Activated T-cell treated with anti-CD3 and anti-CD28 coated beads, Interleukin-2, amount 50 U/mL, for 4 hours (primary cell): ENCODE measurements around the gene DUSP1. TPM values are rescaled to one million over a fixed set of nuclear protein-coding genes. Genes with fewer than 3 reads are reported as not detected.

Source experiments
- ATAC-seq, 2 donors: fragments of 200-7000 bp; cut with Tn5 transposase; one replicate each; pipeline ENCODE4 v1.10.0; 2021
- DNase-seq: peaks from one replicate; pipeline ENCODE4 v3.0.0-alpha.2; 2020
- H3K27me3 Mint-ChIP-seq: one replicate; pipeline ENCODE4 v1.8.0; 2021; ENCODE audit warnings: low read depth, mixed read lengths
- H3K36me3 Mint-ChIP-seq: one replicate; pipeline ENCODE4 v1.8.0; 2022; ENCODE audit warnings: mixed read lengths; ENCODE audit not compliant: insufficient read depth
- H3K4me1 Mint-ChIP-seq: one replicate; pipeline ENCODE4 v1.8.0; 2021; ENCODE audit warnings: low read depth, mixed read lengths
- H3K4me3 Mint-ChIP-seq: one replicate; pipeline ENCODE4 v1.8.0; 2021; ENCODE audit warnings: mild to moderate bottlenecking, moderate library complexity, mixed read lengths
- H3K9me3 Mint-ChIP-seq: one replicate; pipeline ENCODE4 v1.8.0; 2021; ENCODE audit warnings: mixed read lengths
- total RNA-seq, 3 donors: library from RNA; stranded (reverse); gene quantifications; one replicate each; pipeline ENCODE4 v1.2.1, GENCODE V29; 2021

The DUSP1 gene
- total RNA-seq, 3 donors from 2014 or later: 11.4 to 15.0 (median 15.0) TPM

DNA sequence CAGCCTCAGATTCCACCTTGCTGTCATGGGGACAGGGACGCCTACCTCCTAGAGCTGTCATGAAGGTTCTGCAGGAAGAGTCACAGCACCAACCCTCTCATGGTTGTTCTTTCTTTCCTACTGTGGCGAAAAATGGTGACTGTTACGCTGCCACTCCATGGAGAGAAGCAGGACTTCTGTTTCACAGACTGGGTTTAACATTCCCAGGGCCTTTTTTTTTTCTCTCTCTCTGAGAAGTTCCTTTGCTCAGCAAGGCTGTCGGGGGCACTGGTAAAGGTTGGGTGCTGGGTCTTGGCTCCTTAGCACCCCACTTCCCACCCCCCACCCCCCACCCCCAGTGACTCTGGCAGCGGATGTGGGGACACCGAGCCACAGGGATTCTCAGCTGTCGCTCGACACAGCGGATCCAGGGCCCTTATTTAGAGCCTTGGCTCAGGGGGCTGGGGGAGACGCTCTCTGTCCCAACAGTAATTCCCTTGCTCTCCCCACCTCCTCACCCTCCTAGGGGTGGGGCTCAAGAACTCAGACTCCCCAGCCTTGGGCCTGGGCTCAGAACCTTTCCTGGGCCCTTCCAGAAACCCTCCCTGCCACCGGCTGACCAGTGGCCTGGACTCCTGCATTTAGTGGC is 34.4 kb downstream of the DUSP1 start:
- Mint-ChIP-seq H3K36me3 (no peaks in the 10 kb centered on the region), H3K4me3 (no peak overlapping the region), H3K27me3 (no peaks in the 10 kb centered on the region), H3K4me1 (peaks cover 1% of the 10 kb centered on the region), H3K9me3 (no peaks in the 10 kb centered on the region)
- ATAC-seq (no peak), DNase-seq (no peak)

DNA sequence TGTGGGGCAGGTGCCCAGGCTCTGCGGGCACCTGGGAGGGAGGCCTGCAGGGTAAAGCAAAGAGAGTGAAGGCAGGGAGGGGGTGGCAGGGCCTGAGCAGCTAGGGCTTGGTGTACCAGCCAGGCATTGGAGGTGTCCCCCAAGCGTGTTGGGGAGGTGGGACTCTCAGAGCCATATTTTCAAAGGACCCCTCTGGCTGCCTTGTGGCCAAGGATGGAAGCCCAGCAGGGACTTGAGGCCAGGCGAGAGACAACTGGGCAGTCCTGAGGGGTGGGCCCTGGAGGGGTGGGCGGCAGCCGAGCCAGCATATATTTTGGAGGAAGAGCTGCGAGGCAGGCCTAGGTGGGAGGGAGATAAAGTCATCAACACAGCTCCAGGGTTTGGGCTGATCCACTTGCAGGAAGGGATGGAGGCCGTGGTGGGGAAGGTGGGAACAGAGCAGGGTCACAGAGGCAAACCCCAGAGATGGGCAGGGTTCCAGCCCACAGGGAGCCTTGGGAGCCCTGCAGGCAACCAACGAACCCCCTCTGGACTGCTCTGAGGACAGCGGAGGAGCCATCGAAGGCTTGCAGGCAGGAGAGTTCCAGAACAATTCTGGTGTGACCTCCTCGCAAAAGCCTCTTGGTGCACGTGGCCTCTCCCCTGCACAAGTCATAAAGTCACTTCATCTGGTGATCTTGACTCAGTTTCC is 35.7 kb downstream of the DUSP1 start:
- Mint-ChIP-seq H3K36me3 (no peaks in the 10 kb centered on the region), H3K27me3 (no peaks in the 10 kb centered on the region), H3K4me3 (no peak overlapping the region), H3K9me3 (no peaks in the 10 kb centered on the region), H3K4me1 (no peaks in the 10 kb centered on the region)
- no peak for DNase-seq
- no peak for ATAC-seq

DNA sequence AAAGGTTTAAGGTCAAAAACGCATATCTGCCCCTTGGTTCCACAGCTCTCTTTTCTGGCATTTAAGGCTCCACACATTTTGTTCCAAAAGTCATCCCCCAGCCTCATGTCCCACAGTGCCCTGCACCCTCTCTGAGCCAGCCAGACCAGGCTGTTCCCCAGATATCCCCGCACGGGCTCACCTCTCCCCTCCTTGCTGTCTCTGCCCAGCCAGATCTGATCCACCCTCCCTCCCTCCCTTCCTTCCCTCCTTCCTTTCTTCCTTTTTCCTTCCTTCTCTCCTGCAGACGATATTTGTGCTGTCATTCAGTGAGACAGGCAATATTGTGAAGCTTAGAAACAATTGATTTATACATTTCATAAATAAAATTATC is 37.0 kb downstream of the DUSP1 start:
- no peak for DNase-seq
- Mint-ChIP-seq H3K4me3 (no peak overlapping the region), H3K36me3 (no peaks in the 10 kb centered on the region), H3K4me1 (no peaks in the 10 kb centered on the region), H3K27me3 (no peaks in the 10 kb centered on the region), H3K9me3 (no peaks in the 10 kb centered on the region)
- no peak for ATAC-seq

DNA sequence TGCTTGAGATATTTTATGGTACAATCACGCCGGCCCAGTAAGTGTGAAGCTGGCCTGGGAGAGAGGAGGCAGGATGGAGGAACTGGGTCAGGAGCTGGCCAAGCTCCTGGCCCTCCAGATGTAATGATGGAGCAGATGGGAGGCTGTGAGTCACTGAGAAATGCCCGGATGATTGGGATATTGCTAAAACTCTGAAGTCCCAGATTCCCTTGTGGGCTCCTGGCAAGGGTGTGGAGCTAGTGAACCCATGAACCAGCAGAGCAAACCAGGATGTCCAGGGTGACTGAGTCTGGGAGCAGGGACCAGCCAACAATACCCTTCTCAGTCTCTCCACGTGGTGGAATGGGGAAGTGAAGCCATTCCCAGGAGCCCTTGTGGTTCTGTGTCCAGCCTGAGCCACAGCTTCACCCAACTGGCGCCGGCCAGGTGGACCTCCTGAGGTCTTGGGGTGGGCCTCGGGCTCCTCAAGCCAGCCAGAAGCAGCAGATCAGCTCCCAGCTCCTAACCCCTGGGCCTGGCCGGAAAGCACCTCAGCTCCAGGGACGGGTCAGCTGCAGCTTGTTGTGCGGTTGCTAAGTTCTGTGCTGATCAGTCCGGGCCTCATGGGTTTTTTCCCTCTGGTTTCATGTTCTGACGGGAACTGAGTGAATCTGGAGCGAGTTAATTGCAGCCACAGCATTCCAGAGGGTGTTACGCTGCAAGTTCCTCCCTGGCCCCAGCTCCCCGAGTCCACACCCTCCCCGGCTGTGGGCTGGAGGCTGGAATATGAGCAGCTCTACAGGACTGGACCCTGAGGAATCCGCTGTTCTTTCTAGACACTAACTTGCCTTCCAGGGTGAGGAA is 37.6 kb downstream of the DUSP1 start:
- no peaks in the 10 kb centered on the region for H3K4me1 Mint-ChIP-seq
- H3K36me3 Mint-ChIP-seq: no peaks in the 10 kb centered on the region
- no peak overlapping the region for H3K4me3 Mint-ChIP-seq
- DNase-seq (no peak), ATAC-seq (no peak)
- H3K27me3 Mint-ChIP-seq: no peaks in the 10 kb centered on the region
- H3K9me3 Mint-ChIP-seq: no peaks in the 10 kb centered on the region

DNA sequence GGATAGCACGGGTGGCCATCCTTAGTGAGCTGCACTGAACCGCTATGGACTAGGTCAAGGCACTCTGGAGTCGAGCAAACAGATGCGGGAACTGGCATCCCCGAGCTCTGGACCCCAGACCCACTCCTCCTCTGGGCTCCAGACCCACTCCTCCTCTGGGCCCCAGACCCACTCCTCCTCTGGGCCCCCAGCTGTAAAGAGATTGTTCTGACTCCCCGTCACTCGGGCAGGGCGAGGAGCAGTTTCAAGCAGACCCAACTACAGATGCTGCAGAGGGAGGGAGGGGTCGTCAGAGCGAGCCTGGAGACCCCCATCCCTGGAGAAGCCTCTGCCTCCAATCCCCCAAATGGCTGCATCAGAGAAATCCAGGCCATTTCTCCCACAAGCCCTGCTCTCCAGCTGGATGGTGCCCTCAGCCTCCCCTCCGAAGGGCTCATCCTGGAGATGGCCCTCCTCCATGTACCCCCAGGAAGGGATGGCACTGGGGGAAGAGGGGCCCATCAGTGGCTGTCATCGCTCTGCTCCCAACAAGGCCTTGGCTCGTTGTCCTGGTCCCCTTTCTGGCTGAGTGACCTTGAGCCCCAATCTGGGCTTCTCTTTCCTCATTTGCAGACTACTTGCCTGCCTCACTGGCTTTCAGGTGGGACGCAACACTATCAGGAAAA is 38.7 kb downstream of the DUSP1 start:
- Mint-ChIP-seq H3K36me3 (no peaks in the 10 kb centered on the region), H3K4me1 (no peaks in the 10 kb centered on the region), H3K9me3 (no peaks in the 10 kb centered on the region), H3K27me3 (no peaks in the 10 kb centered on the region), H3K4me3 (no peak overlapping the region)
- no peak for DNase-seq
- no peak for ATAC-seq

DNA sequence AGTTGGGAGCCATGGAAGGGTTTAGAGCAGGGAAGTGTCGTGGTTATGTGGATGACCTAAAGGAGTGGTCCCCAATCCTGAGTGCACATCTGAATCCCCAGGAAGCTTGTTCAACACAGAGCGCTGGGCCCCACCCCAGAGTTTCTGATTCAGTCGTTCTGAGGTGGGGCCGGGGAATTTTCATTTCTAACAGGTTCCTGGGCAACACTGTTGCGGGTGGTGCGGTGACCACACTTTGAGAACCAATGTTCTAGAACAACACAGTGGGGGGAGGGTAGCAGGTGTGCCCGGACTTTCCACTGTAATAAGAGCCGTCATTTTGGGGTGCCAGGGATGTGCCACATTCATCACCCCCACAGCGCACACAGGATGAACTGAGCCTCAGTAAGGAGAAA is 39.3 kb downstream of the DUSP1 start:
- DNase-seq: no peak
- Mint-ChIP-seq H3K9me3 (no peaks in the 10 kb centered on the region), H3K27me3 (no peaks in the 10 kb centered on the region), H3K36me3 (no peaks in the 10 kb centered on the region), H3K4me3 (no peak overlapping the region), H3K4me1 (no peaks in the 10 kb centered on the region)
- ATAC-seq: no peak

DNA sequence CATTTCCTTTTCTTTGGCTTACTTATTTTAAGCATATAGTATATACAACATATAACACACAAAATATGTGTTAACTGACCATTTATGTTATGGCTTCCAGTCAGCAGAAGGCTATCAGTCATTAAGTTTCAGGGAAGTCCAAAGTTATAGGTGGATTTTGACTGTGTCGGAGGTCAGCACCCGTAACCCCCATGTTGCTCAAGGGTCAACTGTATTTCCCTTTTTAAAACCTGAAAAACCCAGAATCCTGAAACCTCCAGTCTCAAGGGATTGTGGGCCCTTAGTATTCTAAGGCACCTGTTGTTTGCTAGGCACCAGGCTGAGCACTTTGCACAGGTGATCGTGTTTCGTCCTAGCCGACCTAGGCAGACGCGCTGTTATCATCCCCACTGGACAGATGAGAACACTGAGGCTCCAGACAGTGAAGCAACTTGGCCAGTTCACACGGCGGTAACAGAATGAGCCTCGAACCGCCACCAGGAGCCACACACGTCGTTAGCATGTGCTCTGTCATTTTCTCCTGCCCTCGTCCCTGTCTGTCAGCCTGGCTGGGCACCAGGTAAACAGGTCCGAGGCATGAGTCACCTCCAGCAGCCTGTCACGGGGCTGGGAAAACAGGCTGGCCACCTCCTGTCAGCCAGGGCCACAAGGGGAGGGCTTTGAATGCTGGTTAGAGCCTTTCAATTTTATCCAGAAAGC is 39.9 kb downstream of the DUSP1 start:
- no peaks in the 10 kb centered on the region for H3K4me1 Mint-ChIP-seq
- no peak overlapping the region for H3K4me3 Mint-ChIP-seq

DNA sequence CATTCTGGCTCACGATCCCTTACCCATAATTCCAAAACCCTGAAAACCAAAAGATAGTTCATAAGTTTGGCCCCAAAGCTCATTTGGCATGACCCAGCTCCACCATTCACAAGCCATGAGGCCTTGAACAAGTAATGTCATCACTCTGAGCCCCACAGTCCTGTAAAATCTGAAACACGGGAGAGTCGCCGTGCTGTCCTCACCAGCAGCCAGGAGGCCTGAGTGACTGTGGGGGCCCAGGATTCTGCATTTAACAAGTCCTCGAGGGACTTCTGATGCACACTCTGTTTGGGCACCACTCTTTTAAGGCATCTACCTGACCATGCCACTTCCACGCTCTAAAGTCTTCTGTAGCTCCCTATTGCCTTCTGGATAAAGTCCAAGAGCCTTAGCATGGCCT is 40.8 kb downstream of the DUSP1 start:
- DNase-seq: no peak
- no peaks in the 10 kb centered on the region for H3K36me3 Mint-ChIP-seq
- ATAC-seq: no peak
- H3K9me3 Mint-ChIP-seq: no peaks in the 10 kb centered on the region
- no peaks in the 10 kb centered on the region for H3K27me3 Mint-ChIP-seq
- H3K4me3 Mint-ChIP-seq: no peak overlapping the region
- H3K4me1 Mint-ChIP-seq: no peaks in the 10 kb centered on the region

More for the DNA sequence above, 39.9 kb downstream of the DUSP1 start:
- no peaks in the 10 kb centered on the region for H3K36me3 Mint-ChIP-seq
- no peaks in the 10 kb centered on the region for H3K9me3 Mint-ChIP-seq
- ATAC-seq (no peak), DNase-seq (no peak)
- no peaks in the 10 kb centered on the region for H3K27me3 Mint-ChIP-seq

DNA sequence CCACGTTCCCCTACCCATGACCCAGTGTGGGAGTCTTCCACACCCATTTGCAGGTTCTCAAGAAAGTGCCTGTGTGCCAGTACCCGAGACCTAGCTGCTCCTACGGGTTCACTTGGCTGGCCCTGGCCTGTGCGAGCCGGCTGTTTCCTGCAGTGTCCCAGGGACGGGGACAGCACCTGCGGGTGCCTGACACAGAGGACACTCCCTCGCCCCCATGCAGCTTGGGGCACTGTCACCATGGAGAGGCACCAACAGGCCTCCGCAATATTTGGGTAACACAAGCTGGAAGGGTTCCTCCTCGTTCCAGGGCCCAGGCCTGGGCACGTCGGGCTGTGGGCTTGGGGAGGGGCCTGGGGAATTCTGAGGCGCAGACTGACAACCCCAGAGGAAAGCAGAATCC is 41.4 kb downstream of the DUSP1 start:
- Mint-ChIP-seq H3K27me3 (no peaks in the 10 kb centered on the region), H3K4me1 (no peaks in the 10 kb centered on the region), H3K4me3 (no peak overlapping the region), H3K36me3 (no peaks in the 10 kb centered on the region), H3K9me3 (no peaks in the 10 kb centered on the region)
- DNase-seq (no peak), ATAC-seq (no peak)

DNA sequence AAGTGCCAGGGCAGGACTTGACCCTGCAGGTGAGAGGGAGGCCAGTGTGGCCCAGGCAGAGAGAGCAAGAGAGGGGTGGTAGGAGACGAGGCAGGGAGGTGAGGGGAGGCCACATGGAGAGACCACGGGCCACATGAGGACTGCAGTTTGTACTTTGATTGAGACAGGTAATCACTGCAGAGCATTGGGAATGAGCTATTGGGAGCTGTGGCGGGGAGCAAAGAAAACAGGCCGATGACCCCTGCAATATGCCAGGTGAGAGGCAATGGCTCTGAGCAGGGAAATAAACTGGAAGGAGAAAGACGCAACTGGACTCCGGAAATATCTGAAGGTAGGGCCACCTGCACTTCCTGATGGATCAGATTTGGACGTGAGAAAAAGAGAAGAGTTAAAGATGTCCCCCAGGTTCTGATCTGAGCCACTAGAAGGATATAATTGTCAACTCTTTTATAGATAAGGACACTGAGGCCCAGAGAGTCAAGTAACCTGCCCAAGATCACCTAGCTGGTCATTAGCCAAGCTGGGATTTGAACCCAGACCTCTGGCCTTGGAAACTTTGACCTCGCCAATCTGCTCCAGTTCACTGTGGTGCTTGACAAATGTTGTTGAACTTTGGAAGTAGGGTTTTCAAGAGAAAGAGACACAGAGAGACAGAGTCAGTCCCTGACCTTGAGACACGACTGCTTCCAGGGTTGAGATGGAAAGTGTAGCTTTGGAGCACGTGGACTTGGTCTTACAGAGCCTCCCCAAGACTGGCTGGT is 42.3 kb downstream of the DUSP1 start:
- Mint-ChIP-seq H3K36me3 (no peaks in the 10 kb centered on the region), H3K27me3 (no peaks in the 10 kb centered on the region), H3K4me1 (no peaks in the 10 kb centered on the region), H3K4me3 (no peak overlapping the region), H3K9me3 (no peaks in the 10 kb centered on the region)
- ATAC-seq (no peak), DNase-seq (no peak)

DNA sequence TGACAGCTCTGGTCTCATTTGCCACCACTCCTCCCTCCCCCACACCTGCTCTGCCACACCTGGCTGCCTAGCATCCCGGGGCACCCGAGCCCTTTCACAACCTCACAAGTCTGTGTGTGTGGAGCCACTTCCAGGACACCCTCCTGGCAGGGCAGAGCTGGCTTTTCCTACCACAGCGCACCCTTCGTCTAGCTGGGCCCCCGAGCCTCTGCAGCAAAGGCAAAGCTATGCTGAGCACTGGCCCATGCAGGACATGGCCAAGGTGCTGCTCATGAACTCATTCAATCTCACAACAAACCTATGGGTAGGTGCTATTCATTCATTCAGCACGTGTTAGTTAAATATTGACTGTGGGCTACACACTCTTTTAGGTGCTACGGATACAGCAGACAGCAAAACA is 43.4 kb downstream of the DUSP1 start:
- ATAC-seq (no peak), DNase-seq (no peak)
- H3K4me1 Mint-ChIP-seq: peaks cover 4% of the 10 kb centered on the region
- H3K27me3 Mint-ChIP-seq: no peaks in the 10 kb centered on the region
- no peaks in the 10 kb centered on the region for H3K36me3 Mint-ChIP-seq
- H3K9me3 Mint-ChIP-seq: no peaks in the 10 kb centered on the region
- no peak overlapping the region for H3K4me3 Mint-ChIP-seq

DNA sequence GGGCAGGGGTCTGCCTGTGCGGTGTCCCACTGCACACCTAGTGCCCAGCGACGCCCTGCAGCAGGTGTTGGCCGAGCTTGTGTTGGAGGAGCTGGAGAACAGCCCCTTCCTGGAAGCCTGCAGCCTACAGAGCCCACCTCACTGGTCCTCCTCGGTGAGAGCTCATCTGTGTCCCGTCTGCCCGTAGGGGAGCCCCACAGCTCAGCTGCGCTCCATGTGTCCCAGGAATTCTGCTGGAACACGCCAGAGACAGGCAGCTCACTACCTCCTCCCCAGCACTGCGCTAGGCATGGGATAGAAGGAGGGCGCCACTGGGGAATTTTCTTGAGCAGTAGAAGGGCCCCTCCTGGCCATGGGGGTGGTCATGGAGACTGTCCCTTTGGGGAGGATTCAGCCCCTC is 44.0 kb downstream of the DUSP1 start:
- no peak overlapping the region for H3K4me3 Mint-ChIP-seq
- ATAC-seq: no peak
- no peak for DNase-seq
- H3K27me3 Mint-ChIP-seq: no peaks in the 10 kb centered on the region
- H3K9me3 Mint-ChIP-seq: no peaks in the 10 kb centered on the region
- H3K4me1 Mint-ChIP-seq: peaks cover 10% of the 10 kb centered on the region
- no peaks in the 10 kb centered on the region for H3K36me3 Mint-ChIP-seq

DNA sequence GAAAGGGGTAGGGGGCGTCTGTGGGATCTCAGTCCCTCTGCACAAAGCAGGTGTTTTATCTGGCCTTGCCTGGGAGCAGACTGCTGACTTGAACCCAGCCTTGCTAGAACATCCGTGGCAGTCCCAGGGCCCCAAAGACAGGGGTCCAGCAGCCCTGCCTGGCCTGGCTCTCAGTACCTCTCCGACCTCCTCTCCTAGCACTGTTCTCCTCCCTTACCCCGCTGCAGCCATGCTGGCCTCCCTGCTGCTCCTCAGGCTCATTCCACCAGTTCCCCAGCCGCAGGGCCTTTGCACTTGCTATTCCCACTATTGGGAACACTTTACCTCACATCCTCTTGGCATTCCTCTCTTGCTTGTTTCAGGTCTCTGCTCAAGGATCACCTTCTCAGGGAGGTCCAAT is 45.2 kb downstream of the DUSP1 start:
- ATAC-seq (no peak), DNase-seq (no peak)
- H3K36me3 Mint-ChIP-seq: no peaks in the 10 kb centered on the region
- H3K9me3 Mint-ChIP-seq: no peaks in the 10 kb centered on the region
- H3K27me3 Mint-ChIP-seq: no peaks in the 10 kb centered on the region
- H3K4me3 Mint-ChIP-seq: no peak overlapping the region
- peaks cover 18% of the 10 kb centered on the region for H3K4me1 Mint-ChIP-seq
